NCI-H460 (cell line): ENCODE measurements around the gene AOAH. TPM values are rescaled to one million over a fixed set of nuclear protein-coding genes. Genes with fewer than 3 reads are reported as not detected.

ENCODE experiments used
- DNase-seq: peaks from one replicate; pipeline ENCODE4 v3.0.0-alpha.2; 2016; ENCODE audit warnings: low read depth; ENCODE audit errors: extremely low read depth
- total RNA-seq: library from RNA; depleted of rRNA; stranded (reverse); fragments of >200 nt; shearing (Covaris generic); gene quantifications from 2 replicates; pipeline ENCODE4 v1.2.3, GENCODE V29; 2014

The AOAH gene
- total RNA-seq, 1 experiment from 2014 or later = 0.10 TPM

DNA sequence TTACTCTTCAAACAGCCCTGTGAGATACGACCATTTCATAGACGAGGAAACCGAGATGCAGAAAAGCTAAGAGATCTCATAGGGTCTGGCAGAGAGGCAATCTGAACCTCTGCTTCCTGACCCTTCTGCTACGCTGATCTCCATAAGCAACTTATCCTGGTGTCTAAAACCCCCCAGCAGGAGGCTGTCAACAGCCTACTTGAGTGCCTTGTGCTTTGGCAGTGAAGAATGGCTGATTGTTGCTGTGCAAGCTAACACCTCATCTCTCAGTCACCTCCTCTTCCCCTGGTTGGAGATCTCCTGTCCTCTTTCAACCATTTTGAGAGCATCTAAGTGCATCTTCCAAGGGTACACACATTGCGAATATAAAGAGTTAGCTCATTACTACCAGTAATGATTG, 86.2 kb downstream of the AOAH start:
- DNase-seq = no peak

DNA sequence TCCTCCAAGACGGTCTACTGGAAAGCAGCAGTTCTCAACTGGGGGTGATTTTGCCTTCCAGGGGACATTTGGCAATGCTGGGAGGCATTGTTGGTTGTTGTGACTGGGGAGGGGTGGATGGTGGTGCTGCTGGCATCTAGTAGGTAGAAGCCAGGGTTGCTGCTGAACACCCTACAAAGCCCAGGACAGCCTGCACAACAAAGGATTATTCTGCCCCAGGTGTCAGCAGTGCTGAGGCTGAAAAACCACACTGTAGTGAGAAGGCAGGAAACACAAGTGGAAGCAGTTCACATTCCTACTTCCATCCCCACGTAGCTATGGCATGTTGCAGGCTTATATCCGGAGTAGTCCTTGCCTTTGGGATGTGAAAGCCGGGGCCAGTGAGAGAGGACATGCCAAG, 86.9 kb downstream of the AOAH start:
- no peak for DNase-seq

DNA sequence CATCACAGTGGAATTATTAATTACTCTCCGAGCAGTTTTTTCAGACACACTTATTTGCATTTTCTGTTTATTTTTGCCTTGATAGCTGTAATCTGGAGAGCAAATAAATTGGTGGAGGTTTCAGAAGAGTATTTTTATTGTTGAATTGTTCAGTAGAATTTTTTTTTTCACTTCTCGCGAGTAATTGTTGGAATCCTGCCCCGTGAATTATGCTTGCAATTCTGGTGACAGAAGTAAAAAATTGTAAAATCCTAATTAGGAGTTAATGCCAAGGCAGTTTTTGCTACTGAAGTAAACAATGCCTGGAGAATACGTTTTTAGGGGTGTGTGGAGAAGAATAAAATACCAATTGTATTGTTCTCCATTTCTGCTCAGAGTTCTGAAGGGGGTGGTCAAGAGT, 88.2 kb downstream of the AOAH start:
- no peak for DNase-seq

DNA sequence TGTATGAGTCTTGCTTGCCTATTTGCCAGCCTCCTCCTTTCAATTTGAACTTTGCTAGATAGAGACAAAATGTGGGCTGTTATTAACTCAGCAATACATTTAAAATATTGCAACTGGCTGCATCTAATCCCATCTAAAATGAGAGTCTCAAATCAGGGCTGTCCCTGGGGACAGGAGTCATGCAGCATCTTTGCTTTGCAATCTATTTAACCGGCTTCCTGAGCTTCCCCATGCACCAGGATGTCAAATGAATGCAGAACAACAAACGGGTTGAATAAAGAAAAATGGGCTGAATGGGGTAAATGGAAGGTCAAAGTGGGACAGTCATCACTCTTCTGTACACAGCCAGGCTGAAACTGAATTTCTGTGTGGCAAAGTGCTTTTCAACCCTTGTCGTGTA, 89.2 kb downstream of the AOAH start:
- no peak for DNase-seq

DNA sequence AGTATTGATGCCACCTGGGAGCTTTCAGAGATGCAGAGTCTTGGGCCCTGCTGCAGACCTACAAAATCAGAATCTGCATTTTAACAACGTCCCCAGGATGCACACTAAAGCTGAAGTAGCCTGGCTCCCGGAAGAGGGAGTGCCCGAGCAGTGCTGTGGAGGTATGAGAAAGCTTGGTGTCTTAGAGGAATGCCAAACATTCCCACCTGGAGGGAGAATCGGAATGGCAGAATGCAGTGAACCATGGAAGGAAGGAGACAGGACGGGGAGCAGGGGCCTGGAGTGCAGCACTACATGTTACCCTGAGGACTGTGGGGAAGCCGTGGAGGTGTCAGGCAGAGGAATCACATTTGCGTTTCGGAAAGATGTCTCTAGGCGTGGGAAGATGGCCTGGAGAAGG, 90.9 kb downstream of the AOAH start:
- DNase-seq = no peak

DNA sequence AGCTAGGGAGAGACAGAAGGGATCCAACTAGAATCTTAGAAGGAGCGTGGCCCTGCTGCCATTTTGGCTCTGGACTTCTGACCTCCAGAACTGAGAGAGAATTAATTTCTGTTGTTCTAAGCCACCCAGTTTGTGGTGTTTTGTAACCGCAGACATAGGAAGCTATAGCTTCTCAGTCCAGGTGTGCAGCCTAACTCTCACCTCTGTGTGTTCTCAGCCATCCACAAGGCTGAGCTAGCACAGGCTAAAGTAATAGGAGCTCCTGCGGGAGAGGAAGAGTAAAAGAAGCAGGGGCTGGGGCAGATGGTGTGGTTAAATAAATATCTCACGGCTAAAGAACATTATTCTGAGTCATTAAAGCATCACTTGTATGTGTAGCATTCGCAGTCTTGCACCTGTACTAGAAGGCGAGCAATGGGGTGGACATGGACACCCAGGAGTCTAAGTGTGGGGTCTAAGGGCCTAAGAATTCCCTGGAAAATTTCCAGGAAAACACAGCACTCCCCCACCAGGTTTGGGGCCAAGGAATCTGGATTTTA, 94.1 kb downstream of the AOAH start:
- no peak for DNase-seq

DNA sequence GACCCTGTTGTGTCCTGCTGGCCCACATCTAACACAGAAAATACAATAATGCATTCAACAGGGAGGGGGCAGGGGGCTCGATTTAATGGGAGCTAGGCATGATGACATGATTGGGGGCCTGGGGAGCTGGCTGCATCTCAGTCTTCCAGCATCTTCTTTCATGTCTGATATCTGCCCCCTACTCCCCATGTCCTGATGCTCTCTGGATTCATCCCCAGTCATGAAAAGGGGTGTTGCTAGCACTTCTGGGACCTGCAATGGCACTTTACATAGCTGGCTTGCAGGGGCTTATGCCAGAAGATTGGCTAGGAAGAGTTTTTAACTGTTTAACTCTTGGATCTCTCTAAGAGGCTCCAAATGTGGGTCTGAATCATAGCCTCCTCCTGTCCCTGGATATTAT, 94.9 kb downstream of the AOAH start:
- DNase-seq = no peak

DNA sequence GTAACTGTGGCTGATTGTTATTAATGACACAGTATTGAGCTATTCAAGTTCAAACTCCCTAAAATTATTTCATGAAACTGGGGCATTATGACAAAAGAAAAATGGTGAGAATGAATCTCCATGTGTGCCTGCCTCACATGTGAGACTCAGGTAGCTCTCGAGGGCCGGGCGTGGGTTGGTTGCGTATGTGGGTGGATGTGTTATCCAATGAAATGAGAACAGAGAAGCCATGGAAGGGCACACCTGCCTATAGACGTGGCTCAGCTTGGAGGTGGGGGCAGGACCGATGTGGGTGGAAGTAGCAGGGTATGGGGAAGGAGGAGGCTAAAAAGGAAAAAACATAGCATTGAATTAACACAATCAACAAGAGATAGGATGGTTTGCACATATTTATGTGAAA, 96.5 kb downstream of the AOAH start:
- DNase-seq = no peak

DNA sequence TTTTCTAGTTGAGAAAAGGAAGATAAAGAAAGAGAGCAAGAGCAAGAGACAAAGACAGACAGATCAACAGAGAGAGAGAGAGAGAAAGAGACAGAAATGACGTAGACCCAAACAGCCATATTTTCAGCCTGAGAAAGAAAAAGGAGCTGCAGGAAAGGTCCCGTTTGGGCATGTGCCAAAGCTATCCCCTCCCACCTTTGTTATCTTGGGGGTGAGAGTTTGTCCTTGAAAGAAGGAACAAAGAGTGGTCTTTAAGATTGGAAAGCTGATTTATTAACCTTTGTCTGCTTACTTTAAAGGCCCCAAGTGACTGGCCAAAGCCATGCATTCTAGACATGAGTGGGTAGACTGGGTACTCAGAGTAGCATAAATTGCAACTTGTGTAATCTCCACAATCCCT, 98.2 kb downstream of the AOAH start:
- DNase-seq = no peak

DNA sequence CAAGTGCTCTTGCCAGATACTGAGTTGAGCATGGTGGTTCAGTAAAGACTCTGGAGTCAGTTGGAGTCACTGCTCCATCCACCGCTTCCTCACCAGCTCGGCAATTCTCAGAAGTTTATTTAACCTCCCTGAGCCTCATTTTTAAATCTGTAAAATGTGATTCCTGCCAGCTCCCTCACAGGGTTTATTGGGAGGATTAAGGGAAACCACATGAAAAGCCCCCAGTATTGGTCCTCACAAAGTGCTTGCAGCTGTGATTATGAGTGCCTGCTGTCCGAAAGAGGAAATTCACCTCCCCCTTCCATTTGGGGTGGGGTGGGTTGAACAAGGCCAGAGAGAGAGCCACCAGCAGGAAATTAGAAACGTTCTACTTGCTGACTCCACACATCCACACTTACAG, 99.0 kb downstream of the AOAH start:
- DNase-seq = no peak

DNA sequence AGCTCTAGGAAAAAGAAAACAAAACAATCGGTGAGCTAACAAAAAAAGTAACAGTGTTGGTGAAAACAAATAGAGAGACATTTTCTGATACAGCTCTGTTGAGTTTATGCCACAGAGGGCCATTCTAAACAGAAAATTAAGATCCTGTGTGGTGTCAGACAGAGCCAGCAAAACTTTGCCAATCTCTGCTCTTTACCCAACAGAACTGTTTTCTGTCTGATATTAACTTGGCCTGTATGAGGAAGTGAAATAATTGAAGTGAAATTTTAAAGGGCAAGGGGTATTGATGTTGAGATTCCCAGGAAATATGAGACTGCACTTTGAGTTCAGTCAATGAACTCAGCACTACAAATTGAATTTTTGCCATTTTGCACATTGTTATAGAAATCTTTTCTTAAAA, 101.0 kb downstream of the AOAH start:
- DNase-seq = no peak

DNA sequence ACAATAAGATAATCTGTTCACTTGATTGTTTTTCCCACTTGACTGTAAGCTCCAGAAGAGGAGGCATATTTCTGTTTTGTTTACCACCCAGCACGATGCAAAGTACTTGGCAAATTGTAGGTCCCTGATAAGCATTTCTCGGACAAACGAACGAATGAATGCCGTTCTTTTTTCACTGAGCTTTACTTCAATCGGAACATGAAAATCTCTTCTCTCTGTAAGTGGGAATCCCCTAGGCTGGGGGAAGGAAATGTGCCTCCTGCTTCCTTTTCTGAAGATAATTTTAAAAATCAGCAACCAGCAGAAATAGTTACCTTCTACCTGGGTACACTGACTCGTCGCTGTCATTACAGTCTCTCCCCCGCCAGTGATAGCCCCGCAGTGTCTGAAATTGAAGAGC, 102.9 kb downstream of the AOAH start:
- no peak for DNase-seq

DNA sequence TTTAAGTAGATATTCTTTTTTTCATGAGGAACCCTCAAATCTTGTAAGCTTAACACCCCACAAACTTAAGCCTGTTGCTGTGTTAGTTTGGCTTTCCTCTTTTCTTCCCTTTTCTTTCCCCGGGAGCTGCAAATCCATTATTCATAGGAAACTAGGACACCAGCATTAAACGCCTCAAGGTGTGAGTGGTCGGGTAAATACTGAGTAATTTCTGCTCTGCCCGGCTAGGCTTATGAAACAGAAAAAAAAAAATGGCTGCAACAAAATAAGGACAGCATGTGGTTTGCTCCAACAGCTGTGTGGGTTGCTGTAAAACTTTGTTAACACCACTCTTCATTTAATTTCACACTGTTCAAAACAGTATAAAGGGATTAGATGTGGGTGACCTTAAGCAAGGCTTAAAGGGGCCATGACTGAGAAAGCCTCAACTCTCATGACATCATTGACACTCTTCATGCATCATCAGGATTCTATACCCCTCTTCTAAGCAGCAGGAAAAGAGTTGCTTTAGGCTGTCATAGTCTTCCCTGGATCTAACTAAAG, 104.1 kb downstream of the AOAH start:
- no peak for DNase-seq

DNA sequence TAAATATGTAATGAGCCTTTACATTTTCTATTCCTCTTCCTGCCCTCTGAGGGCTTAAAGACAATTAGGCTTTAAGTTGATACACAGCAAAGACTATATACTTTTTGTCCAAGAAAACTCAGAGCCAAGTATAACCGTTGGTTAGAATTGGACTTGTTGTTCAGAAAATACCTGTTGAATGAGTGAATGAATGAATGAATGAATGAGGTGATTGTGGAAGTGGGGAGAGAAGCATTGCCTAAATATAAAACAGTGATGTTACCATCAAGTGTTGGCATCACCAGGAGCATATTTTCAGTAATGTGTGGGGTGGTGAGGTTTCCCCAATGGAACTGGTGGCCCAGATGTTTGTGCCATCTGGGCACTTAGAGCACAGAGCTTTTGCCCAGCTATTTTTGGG, 106.9 kb downstream of the AOAH start:
- no peak for DNase-seq

DNA sequence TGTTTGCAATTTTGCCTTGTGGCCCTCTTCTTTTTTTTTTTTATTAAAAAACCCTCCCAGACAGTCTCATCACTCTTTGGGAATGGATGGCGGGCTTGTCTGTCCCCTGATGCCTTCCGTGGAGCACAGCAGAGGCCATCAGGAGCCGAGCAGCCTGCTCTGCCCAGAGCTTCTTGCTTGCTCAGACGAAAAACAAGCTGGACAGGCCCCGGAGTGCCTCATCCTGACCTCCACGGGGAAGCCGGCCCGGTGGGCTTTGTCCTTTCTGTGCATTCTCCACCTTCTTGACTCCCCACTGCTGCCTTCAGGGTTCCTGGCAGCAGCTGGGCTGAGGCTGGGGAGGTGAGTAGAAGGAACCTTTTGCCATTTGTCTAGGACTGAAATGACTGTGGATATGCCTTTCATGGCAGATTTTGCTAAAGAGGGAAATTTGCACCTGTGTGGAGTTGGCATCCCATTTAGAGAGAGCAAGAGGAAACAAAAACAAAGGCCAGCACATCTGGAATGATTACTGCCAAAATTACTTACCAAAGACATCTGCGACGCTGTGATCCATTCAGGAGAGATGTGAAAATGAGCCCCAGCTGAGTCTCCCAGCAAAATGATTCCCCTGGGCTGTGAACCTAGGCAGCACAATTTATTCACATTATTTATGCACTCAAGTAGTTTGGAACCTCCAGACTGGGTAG, 108.3 kb downstream of the AOAH start:
- no peak for DNase-seq

DNA sequence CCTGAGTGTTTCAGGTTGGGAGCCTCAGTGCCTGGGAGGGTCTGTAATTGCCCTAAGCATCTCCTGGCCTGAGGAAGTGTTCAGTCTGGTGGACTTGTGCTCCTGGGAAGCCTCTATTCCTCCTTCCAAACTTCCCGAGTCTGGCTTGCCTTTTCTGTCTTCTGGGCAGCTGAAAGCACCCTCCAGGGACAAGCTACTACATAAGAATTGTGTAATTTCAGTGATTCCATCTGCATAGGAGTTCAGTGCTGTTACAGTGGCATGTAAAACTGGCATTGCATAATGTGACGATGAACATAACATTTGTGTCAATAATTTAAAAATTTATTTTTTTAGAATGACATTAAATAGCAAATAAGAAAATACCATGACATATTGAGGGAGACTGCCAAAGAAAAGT, 109.3 kb downstream of the AOAH start:
- DNase-seq = no peak

DNA sequence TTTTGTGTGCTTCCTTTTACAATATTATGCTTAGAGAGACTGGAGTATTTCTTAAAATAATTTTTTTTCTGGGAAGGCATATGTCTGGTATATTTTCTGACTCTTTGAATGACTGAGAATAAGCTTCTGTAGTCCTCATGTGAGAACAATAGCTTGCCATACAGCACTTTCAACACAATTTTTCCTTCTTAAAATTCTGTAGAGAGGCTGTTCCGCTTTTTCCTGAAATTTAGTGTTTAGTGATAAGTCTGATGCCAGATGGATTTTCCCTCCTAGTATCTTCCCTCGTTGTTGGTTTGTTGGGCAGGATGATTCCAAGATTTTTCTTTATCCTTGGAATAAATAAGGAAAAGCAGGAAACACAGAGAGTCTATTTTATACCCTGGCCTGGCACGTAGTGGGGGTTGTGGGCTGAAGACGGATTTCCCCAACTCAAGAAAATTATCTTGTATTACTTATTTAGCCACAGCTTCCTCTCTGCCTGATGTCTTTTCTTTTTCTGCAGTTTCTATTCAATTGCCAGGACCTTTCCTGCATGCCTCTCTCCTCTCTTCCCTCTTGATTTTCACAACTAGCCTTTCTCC, 111.2 kb downstream of the AOAH start:
- DNase-seq = no peak

DNA sequence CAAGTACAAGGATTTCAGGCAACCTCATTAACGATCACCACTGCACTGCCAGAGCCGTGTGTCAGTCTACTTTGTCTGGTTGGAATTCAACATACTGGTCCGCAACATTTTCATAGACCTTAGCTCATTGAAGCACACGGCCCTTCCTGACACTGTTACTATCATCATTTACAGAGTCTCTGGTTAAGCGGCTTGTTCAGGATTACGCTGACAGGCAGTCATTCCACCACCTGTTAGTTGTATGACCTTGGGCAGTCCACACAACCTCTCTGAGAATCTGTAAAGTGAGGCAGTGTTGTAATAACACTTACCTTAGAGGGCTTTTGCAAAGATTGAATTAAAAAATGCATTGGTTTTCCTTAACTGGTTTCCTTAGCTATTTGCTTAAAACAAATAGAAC, 112.6 kb downstream of the AOAH start:
- no peak for DNase-seq

DNA sequence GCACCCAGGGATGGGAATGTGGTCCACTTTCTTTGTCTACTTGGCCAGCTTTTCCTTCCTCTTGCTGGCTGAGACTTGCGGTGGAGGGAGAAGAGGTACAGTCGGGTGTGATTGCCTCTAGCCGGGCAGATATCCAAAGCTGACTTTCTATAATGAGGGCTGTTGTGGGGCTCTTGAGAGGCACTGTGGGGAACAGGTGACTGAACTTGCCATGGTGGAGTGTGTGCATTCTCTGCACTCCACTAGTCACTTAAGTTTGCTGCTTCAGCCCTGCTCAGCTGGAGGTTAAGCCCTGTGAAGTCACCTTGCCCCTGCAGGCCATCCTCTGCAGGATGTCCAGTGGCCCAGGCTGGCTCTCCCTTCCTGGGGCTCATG, 116.6 kb downstream of the AOAH start:
- no peak for DNase-seq

DNA sequence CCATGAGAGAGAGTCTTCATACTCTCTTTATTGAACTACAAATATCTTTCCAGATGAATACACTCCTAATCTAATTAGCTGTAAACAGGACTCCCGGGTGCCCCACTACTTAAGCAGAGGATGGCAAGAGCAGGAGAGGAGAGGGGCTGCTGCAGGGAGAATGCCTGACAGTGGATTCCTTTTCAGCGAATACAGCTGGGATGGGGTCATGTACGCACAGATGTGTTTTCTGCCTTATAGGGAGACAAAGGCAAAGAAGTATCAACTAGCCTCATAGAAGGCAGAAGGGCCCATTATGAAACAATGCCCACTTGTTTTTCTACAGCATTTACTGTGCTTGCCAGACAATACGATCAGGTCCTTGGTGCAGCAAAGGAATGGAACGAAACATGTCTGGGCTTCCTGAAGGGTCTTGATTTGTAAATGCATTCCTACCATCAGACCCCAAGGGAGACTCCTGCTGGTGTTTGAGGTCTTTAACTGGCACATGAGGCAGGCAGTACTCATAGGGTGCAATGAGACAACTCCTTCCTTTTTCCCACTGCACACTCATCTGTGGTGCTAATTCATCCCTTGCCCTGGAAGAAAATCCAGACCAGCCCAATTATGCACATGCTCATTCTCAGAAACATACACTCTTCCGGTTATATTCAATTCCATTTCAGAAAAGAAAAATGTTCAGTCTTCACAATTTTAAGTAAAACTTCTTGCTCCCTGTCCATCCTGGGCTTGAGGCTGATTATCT, 117.1 kb downstream of the AOAH start:
- no peak for DNase-seq

DNA sequence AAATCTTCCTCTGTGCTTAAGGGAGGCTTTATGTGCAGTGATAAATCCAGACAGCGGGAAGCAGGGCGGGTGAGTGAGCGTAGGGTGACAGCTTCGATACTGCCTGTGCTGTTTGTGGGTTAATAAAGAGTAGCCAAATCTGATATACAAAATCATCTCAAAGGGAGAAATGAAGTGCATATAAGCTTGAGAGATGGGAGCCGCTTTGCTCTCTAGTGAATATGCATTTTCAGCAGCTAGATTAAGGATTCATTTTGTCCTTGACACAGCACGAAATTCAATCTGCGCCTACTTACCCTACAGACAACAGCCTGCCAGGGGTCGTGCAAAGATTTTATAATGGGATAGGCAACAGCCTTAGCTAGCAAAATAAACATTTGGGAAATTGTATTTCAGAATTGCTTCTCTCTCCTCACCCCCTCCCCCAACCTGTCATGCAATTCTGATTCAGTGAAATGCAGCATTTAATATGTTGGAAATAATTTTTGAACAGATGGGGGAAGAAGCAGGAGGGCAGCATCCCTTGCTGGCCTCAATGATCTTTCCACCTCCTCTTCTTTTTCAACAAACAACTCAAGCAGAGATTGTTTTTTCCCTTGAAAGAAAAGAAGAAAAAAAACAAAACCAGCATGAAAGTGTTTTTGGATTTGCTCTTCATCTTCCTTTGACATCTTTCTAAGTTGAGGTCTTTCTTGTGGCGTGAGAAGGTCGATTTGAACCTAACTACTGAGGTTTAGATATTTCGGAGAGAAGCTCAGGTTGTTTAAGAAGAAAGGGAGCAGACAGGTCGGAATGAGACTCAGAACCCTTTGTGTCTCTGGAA, 117.9 kb downstream of the AOAH start:
- no peak for DNase-seq
